Measurements from ENCODE around the gene OS9.

OS9 gene

DNA sequence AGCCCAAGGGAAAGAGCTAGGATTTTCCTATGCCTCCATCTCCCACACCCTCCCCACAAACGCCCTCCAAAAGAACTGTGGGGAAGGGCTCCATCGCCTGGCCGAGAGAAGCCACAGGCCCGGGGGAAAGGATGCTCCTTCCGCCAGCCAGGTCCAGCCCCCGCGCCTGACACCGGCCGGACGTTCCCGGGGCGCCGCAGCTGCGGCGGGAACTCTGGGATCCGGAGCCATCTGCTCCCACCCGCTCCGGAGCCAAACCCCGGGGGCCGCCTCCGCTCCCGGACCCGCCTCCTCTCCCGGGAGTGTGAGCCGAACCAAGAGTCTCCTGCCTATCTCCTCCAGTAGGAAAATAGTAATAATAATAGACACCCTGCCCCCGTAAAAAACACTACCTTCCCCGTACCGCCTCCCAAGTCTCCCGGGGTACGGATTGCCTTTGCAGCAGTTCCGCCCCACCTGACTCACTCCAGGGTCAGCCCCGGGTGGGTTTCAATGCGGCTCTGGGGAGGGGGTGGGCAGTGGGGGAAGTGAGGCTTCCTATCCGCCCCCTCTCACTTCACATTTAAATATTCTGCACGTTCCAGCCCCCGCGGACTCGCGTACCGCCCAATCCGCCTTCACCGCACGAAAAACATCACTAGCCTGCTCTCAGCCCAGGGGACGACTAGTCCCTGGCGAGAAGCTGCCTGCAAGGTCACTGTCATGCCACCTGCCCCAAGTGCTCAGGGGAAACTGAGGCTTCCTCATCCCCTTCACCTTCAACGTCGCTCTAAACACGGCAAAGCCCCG, 42.2 kb downstream of the OS9 start:
- H3K4me1 Mint-ChIP-seq = peaks cover 43% of the 10 kb centered on the region
- no peaks in the 10 kb centered on the region for H3K9me3 Mint-ChIP-seq
- peak overlapping the region; percentile 64 for H3K27ac Mint-ChIP-seq
- no peak overlapping the region for H3K4me3 Mint-ChIP-seq
- DNase-seq (ENCODE audit: low spot score in 2 of 2) = no peak
- no peak for ATAC-seq
- peaks cover 61% of the 10 kb centered on the region for H3K36me3 Mint-ChIP-seq

- Mint-ChIP-seq H3K36me3 (peaks cover 55% of the 10 kb centered on the region), H3K4me1 (peaks cover 51% of the 10 kb centered on the region), H3K4me3 (no peak overlapping the region), H3K27ac (peak overlapping the region; percentile 64), H3K9me3 (no peaks in the 10 kb centered on the region)
- no peak for DNase-seq (ENCODE audit: low spot score in 2 of 2)
- ATAC-seq = no peak
Observed at GRCh38 chr12:57736741-57737466, 43.0 kb downstream of the OS9 start.

DNA sequence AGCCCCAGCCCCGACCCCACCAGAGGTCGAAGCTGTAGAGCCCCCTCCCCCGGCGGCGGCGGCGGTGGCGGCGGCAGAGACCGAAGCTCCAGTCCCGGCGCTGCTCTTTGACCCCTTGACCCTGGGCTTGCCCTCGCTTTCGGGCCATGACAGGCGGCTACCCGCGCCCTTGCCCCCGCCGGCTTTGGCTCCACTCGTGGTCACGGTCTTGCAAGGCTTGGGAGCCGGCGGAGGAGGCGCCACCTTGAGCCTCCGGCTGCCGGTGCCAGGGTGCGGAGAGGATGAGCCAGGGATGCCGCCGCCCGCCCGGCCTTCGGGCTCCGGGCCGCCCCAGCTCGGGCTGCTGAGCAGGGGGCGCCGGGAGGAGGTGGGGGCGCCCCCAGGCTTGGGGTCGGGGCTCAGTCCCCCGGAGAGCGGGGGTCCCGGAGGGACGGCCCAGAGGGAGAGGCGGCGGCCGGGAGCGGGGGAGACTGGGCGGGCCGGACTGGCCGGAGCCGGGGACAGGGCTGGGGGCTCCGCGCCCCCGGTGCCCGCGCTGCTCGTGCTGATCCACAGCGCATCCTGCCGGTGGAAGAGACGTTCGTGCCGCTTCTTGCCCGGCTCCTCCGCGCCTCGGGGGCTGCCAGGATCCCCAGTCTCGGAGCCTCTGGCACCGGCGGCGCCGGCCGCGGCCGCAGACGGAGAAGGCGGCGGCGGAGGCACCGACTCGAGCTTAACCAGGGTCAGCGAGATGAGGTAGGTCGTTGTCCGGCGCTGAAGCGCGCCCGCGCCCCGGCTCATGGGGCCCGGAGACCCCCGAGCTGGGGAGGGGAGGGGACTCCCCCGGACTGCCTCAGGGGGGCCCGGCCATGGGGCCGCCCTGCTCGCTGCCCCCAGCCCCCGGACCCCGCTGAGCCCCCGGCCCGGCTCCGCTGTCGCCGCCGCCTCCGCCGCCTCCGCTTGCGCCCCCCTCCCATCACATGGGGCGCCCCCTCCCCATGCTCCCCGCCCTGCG, 43.8 kb downstream of the OS9 start:
- H3K9me3 Mint-ChIP-seq = no peaks in the 10 kb centered on the region
- H3K4me1 Mint-ChIP-seq = peaks cover 57% of the 10 kb centered on the region
- no peak overlapping the region for H3K4me3 Mint-ChIP-seq
- ATAC-seq (no peak), DNase-seq (ENCODE audit: low spot score in 2 of 2) (no peak)
- H3K36me3 Mint-ChIP-seq = peaks cover 46% of the 10 kb centered on the region
- no peak overlapping the region for H3K27ac Mint-ChIP-seq

GRCh38 chr12:57738661-57739237, 44.8 kb downstream of the OS9 start, which contains the start of gene AGAP2:
TSS of gene AGAP2 (minus strand) at chr12:57738742. CDS start at chr12:57738246, 496 bp downstream.
- peak within 1 kb of the TSS; percentile 93 for H3K27ac Mint-ChIP-seq
- H3K4me1 Mint-ChIP-seq = peaks cover 57% of the 10 kb centered on the region
- DNase-seq (ENCODE audit: low spot score in 2 of 2) (no peak), ATAC-seq (no peak)
- H3K4me3 Mint-ChIP-seq = peak within 1 kb of the TSS; percentile 81
- H3K9me3 Mint-ChIP-seq = no peaks in the 10 kb centered on the region
- H3K36me3 Mint-ChIP-seq = peaks cover 42% of the 10 kb centered on the region

DNA sequence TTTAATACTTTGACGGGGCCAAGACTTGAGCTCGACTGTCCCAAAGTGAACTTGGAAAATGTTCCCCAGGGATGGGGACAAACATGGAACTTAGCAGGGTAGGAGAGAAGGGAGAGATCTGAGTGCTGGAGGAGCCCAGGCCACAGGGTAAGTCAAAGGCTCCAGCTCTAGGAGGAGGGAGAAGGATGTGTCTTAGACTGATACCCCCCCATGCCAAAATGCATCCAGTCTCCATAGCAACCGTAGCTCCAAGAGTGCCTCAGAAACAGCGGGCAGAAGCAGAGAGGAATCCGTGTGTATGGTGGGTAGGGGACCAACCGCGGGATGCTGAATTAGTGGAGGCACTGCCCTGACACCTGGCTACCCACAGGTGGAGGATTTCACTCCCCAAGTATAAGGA, 45.5 kb downstream of the OS9 start:
- peak overlapping the region; percentile 93 for H3K27ac Mint-ChIP-seq
- H3K4me3 Mint-ChIP-seq = peak overlapping the region; percentile 81
- ATAC-seq (no peak), DNase-seq (ENCODE audit: low spot score in 2 of 2) (no peak)
- peaks cover 61% of the 10 kb centered on the region for H3K4me1 Mint-ChIP-seq
- no peaks in the 10 kb centered on the region for H3K9me3 Mint-ChIP-seq
- H3K36me3 Mint-ChIP-seq = peaks cover 41% of the 10 kb centered on the region

DNA sequence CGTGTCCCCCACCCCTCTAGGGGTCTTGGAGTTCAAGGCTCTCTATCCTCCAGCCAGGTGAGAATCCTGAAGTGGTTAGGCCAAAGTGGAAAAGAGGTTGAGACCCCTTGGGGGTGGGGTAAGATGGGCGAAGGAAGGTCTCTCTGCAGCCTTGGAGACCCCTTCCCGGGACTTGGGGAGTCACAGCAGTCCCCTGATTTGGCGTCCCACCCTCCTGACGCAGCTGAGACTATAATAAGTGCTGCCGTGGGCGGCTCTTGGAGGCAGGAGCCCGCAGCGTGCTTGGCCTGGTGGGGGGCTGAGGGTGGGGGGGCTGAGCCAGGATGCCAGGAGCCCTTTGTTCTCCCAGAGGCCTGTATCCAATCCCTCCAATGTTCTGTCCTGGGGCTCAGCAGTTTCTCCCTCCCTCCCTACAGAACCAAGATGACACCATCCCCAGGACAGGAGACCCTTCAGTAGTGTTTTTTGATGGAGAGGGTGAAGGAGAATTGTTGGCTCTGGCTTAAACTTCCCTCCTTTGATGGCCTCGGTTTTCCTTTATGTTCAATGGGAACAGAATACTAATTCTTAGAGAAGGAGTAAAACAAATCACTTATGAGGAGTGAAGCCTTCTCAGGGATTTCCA, 46.1 kb downstream of the OS9 start:
- peak overlapping the region; percentile 81 for H3K4me3 Mint-ChIP-seq
- H3K27ac Mint-ChIP-seq = peak overlapping the region; percentile 93
- ATAC-seq = no peak

DNA sequence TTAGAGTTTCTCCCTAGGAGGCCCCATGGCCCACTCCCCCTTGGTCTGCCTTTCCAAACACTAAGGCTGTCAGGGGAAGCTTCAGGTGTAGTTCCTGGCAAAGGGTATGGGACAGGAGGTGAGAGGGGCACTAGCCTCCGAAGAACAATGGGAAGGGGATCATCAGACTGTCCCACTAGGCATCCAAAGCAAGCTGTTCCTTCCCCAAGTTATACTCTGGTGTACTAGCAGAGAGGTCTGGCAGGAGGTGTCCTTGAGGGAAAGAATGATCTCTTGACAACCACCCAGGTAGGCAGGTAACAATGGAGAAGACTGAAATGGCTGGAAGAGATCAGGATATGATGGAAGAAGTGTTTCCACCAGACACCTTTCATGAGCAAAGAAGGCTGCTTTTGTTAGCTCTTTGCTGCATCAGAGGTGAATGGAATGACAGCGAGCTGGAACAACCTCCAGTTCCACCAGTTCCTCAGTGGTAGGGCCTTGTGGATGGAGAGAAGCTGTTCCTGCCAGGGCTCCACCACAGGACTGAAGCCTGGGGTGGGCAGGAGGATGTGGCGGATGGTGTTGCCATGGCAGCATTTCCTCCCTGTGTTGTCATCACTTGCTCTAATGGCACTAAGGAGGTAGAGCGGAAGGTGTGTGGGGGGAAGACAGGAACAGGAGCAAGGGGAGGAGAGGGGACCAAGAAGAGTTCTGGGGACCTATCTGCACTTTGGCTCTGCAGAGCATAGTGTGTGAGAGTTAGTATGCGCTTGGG, 46.9 kb downstream of the OS9 start:
- peaks cover 67% of the 10 kb centered on the region for H3K4me1 Mint-ChIP-seq
- peaks cover 43% of the 10 kb centered on the region for H3K36me3 Mint-ChIP-seq
- peak; percentile 77 for ATAC-seq
- DNase-seq (ENCODE audit: low spot score in 2 of 2) = peak; percentile 54 to 84
- H3K27ac Mint-ChIP-seq = peak overlapping the region; percentile 93
- peak overlapping the region; percentile 81 for H3K4me3 Mint-ChIP-seq
- no peaks in the 10 kb centered on the region for H3K9me3 Mint-ChIP-seq

More for the DNA sequence above, 46.1 kb downstream of the OS9 start:
- H3K36me3 Mint-ChIP-seq = peaks cover 44% of the 10 kb centered on the region
- DNase-seq (ENCODE audit: low spot score in 2 of 2) = no peak
- no peaks in the 10 kb centered on the region for H3K9me3 Mint-ChIP-seq
- H3K4me1 Mint-ChIP-seq = peaks cover 61% of the 10 kb centered on the region

- Mint-ChIP-seq H3K4me3 (peak overlapping the region; percentile 81), H3K4me1 (peaks cover 70% of the 10 kb centered on the region)
Observed at GRCh38 chr12:57741413-57741789, 47.5 kb downstream of the OS9 start.

GRCh38 chr12:57741844-57742738, 48.2 kb downstream of the OS9 start:
- H3K4me1 Mint-ChIP-seq = peaks cover 66% of the 10 kb centered on the region
- no peaks in the 10 kb centered on the region for H3K9me3 Mint-ChIP-seq
- ATAC-seq = peak; percentile 79
- peak overlapping the region; percentile 81 for H3K4me3 Mint-ChIP-seq
- H3K27ac Mint-ChIP-seq = peak overlapping the region; percentile 93
- peaks cover 46% of the 10 kb centered on the region for H3K36me3 Mint-ChIP-seq
- peak; percentile 49 to 83 for DNase-seq (ENCODE audit: low spot score in 2 of 2)

More at GRCh38 chr12:57741413-57741789, 47.5 kb downstream of the OS9 start:
- no peaks in the 10 kb centered on the region for H3K9me3 Mint-ChIP-seq
- ATAC-seq (no peak), DNase-seq (ENCODE audit: low spot score in 2 of 2) (no peak)
- H3K36me3 Mint-ChIP-seq = peaks cover 46% of the 10 kb centered on the region
- H3K27ac Mint-ChIP-seq = peak overlapping the region; percentile 93

GRCh38 chr12:57743769-57744168, 49.8 kb downstream of the OS9 start:
- Mint-ChIP-seq H3K9me3 (no peaks in the 10 kb centered on the region), H3K4me1 (peaks cover 66% of the 10 kb centered on the region), H3K36me3 (peaks cover 62% of the 10 kb centered on the region), H3K4me3 (peak overlapping the region; percentile 91), H3K27ac (peak overlapping the region; percentile 98)
- no peak for ATAC-seq
- no peak for DNase-seq (ENCODE audit: low spot score in 2 of 2)

- H3K36me3 Mint-ChIP-seq = peaks cover 63% of the 10 kb centered on the region
- DNase-seq (ENCODE audit: low spot score in 2 of 2) (peak; percentile 62 to 87), ATAC-seq (peak; percentile 64)
- peak overlapping the region; percentile 98 for H3K27ac Mint-ChIP-seq
- no peaks in the 10 kb centered on the region for H3K9me3 Mint-ChIP-seq
- peaks cover 65% of the 10 kb centered on the region for H3K4me1 Mint-ChIP-seq
- H3K4me3 Mint-ChIP-seq = peak overlapping the region; percentile 91
Observed at GRCh38 chr12:57744194-57744776, 50.4 kb downstream of the OS9 start.

GRCh38 chr12:57744777-57745484, 51.0 kb downstream of the OS9 start, which contains the start of gene TSPAN31:
TSS of gene TSPAN31 (plus strand) at chr12:57745039. CDS start at chr12:57745155, 116 bp downstream.
- DNase-seq (ENCODE audit: low spot score in 2 of 2) = peak; percentile 73 to 94
- H3K4me1 Mint-ChIP-seq = peaks cover 60% of the 10 kb centered on the region
- peak; percentile 88 for ATAC-seq
- peaks cover 63% of the 10 kb centered on the region for H3K36me3 Mint-ChIP-seq
- peak within 1 kb of the TSS; percentile 91 for H3K4me3 Mint-ChIP-seq
- peak within 1 kb of the TSS; percentile 98 for H3K27ac Mint-ChIP-seq
- no peaks in the 10 kb centered on the region for H3K9me3 Mint-ChIP-seq

All from stimulated activated effector memory CD8-positive, alpha-beta T cell treated with anti-CD3 and anti-CD28 coated beads, Interleukin-12 subunit alpha, Interleukin-12 subunit beta, amount 100 ng/mL, for 72 hours (primary cell).